Astrocyte (in vitro differentiated cells and primary cell): ENCODE measurements around the gene SLC22A31. TPM values are rescaled to one million over a fixed set of nuclear protein-coding genes. Genes with fewer than 3 reads are reported as not detected.

Experiments
- DNase-seq: peaks from one replicate; pipeline ENCODE4 v3.0.0-alpha.2; 2010; ENCODE audit warnings: low read depth
- FAIRE-seq: peaks from 2 replicates; lab custom pipeline; 2011; peaks lifted over from hg19 to GRCh38; lab: Jason Lieb, UNC
- H2AFZ ChIP-seq: 2 replicates; pipeline ENCODE4 v1.6.0; 2012; ENCODE audit warnings: low read depth, low read length, inconsistent platforms
- H3K27ac ChIP-seq: 2 replicates; pipeline ENCODE4 v1.5.1; 2011; ENCODE audit warnings: low read depth, low read length, inconsistent platforms
- H3K27me3 ChIP-seq: 2 replicates; pipeline ENCODE4 v1.6.0; 2011; ENCODE audit warnings: low read length, inconsistent platforms; ENCODE audit not compliant: insufficient read depth
- H3K36me3 ChIP-seq: 2 replicates; pipeline ENCODE4 v1.5.1; 2011; ENCODE audit warnings: low read length, inconsistent platforms; ENCODE audit not compliant: insufficient read depth
- H3K4me1 ChIP-seq: 2 replicates; pipeline ENCODE4 v1.5.1; 2011; ENCODE audit warnings: low read length, inconsistent platforms; ENCODE audit not compliant: insufficient read depth
- H3K4me2 ChIP-seq: 2 replicates; pipeline ENCODE4 v1.6.0; 2012; ENCODE audit warnings: low read length, inconsistent platforms
- H3K4me3 ChIP-seq: 2 replicates; pipeline ENCODE4 v1.5.1; 2011; ENCODE audit warnings: low read depth, mild to moderate bottlenecking, low read length, inconsistent platforms; ENCODE audit not compliant: insufficient read depth
- H3K79me2 ChIP-seq: 2 replicates; pipeline ENCODE4 v1.6.0; 2012; ENCODE audit warnings: mild to moderate bottlenecking, low read length, inconsistent platforms; ENCODE audit not compliant: insufficient read depth
- H3K9ac ChIP-seq: 2 replicates; pipeline ENCODE4 v1.6.0; 2012; ENCODE audit warnings: mild to moderate bottlenecking, low read length, inconsistent platforms
- H3K9me3 ChIP-seq: 2 replicates; pipeline ENCODE4 v1.5.1; 2012; ENCODE audit warnings: low read depth, mild to moderate bottlenecking, low read length, inconsistent platforms; ENCODE audit not compliant: insufficient read depth
- H4K20me1 ChIP-seq: 2 replicates; pipeline ENCODE4 v1.6.0; 2012; ENCODE audit warnings: low read length, inconsistent platforms; ENCODE audit not compliant: insufficient read depth
- H3K27ac Mint-ChIP-seq: one replicate; pipeline ENCODE4 v1.8.0; 2021; ENCODE audit warnings: mild to moderate bottlenecking, mixed read lengths; ENCODE audit not compliant: unreplicated experiment
- H3K27me3 Mint-ChIP-seq: one replicate; pipeline ENCODE4 v1.8.0; 2021; ENCODE audit warnings: low read depth, mixed read lengths; ENCODE audit not compliant: unreplicated experiment
- H3K36me3 Mint-ChIP-seq: one replicate; pipeline ENCODE4 v1.8.0; 2021; ENCODE audit warnings: low read depth, mixed read lengths; ENCODE audit not compliant: unreplicated experiment
- H3K4me1 Mint-ChIP-seq: one replicate; pipeline ENCODE4 v1.8.0; 2021; ENCODE audit warnings: low read depth, mixed read lengths; ENCODE audit not compliant: unreplicated experiment
- H3K4me3 Mint-ChIP-seq: one replicate; pipeline ENCODE4 v1.8.0; 2021; ENCODE audit warnings: mild to moderate bottlenecking, moderate library complexity, mixed read lengths; ENCODE audit not compliant: unreplicated experiment
- H3K9me3 Mint-ChIP-seq: one replicate; pipeline ENCODE4 v1.8.0; 2021; ENCODE audit warnings: mild to moderate bottlenecking, mixed read lengths; ENCODE audit not compliant: unreplicated experiment
- CTCF ChIP-seq: IDR thresholded peaks from 2 replicates; pipeline ENCODE4 v1.5.1; 2011; ENCODE audit warnings: low read depth, mild to moderate bottlenecking, inconsistent platforms, low read length, moderate library complexity; ENCODE audit not compliant: insufficient read depth
- EZH2 ChIP-seq: IDR thresholded peaks from 2 replicates; pipeline ENCODE4 v1.6.1; 2012; ENCODE audit warnings: mild to moderate bottlenecking, low read length, inconsistent platforms; ENCODE audit not compliant: insufficient read depth
- total RNA-seq: library from RNA; stranded (reverse); gene quantifications from 2 replicates; pipeline ENCODE4 v1.2.1, GENCODE V29; 2021

SLC22A31 gene
- total RNA-seq, 1 donor from 2014 or later, result 1.3 TPM

GRCh38 chr16:89160977-89161701 is 39.2 kb downstream of the SLC22A31 start:
- Histone ChIP-seq H3K36me3 (no peaks in the 10 kb centered on the region), H3K79me2 (no peaks in the 10 kb centered on the region), H3K27me3 (no peaks in the 10 kb centered on the region), H3K4me2 (no peak overlapping the region), H3K27ac (no peak overlapping the region), H3K4me1 (no peaks in the 10 kb centered on the region), H4K20me1 (no peaks in the 10 kb centered on the region), H2AFZ (no peak overlapping the region), H3K9me3 (peaks cover 9% of the 10 kb centered on the region), H3K4me3 (no peak overlapping the region), H3K9ac (no peak overlapping the region)
- H3K36me3 Mint-ChIP-seq, result peaks cover 1% of the 10 kb centered on the region
- TF ChIP-seq CTCF, result no peak
- no peak for TF ChIP-seq EZH2
- no peak for FAIRE-seq
- no peaks in the 10 kb centered on the region for H3K9me3 Mint-ChIP-seq
- H3K4me1 Mint-ChIP-seq, result no peaks in the 10 kb centered on the region
- DNase-seq, result no peak
- H3K4me3 Mint-ChIP-seq, result no peak overlapping the region
- no peak overlapping the region for H3K27ac Mint-ChIP-seq
- peaks cover 19% of the 10 kb centered on the region for H3K27me3 Mint-ChIP-seq

- Histone ChIP-seq H3K9me3 (peaks cover 9% of the 10 kb centered on the region), H3K4me2 (no peak overlapping the region), H2AFZ (no peak overlapping the region), H4K20me1 (no peaks in the 10 kb centered on the region), H3K27ac (no peak overlapping the region), H3K27me3 (no peaks in the 10 kb centered on the region), H3K9ac (no peak overlapping the region), H3K36me3 (no peaks in the 10 kb centered on the region), H3K4me3 (no peak overlapping the region), H3K79me2 (no peaks in the 10 kb centered on the region), H3K4me1 (no peaks in the 10 kb centered on the region)
- DNase-seq (no peak), FAIRE-seq (no peak)
- Mint-ChIP-seq H3K36me3 (peaks cover 1% of the 10 kb centered on the region), H3K4me3 (no peak overlapping the region), H3K27me3 (peaks cover 19% of the 10 kb centered on the region), H3K9me3 (no peaks in the 10 kb centered on the region), H3K4me1 (peaks cover 11% of the 10 kb centered on the region), H3K27ac (no peak overlapping the region)
- TF ChIP-seq EZH2, result no peak
- no peak for TF ChIP-seq CTCF
Measured at GRCh38 chr16:89159850-89160354, 40.4 kb downstream of the SLC22A31 start.
